Astrocyte of the cerebellum (primary cell): ENCODE measurements around the gene CBL.

Source experiments
- DNase-seq: peaks from one replicate; pipeline ENCODE4 v3.0.0-alpha.2; 2011; ENCODE audit warnings: low read depth
- H3K4me3 ChIP-seq: 2 replicates; pipeline ENCODE4 v1.5.1; 2011; ENCODE audit warnings: mild to moderate bottlenecking, low read depth, low read length, moderate library complexity
- CTCF ChIP-seq: IDR thresholded peaks from 2 replicates; pipeline ENCODE4 v1.5.1; 2012; ENCODE audit warnings: low read length, low read depth, moderate library complexity, mild to moderate bottlenecking; ENCODE audit errors: missing control alignments
- in situ Hi-C: cut with HindIII; loops from 2 replicates; pipeline ENCODE4 v1.10.0; 2017; ENCODE audit warnings: low sequenced_read_pairs

Gene CBL

DNA sequence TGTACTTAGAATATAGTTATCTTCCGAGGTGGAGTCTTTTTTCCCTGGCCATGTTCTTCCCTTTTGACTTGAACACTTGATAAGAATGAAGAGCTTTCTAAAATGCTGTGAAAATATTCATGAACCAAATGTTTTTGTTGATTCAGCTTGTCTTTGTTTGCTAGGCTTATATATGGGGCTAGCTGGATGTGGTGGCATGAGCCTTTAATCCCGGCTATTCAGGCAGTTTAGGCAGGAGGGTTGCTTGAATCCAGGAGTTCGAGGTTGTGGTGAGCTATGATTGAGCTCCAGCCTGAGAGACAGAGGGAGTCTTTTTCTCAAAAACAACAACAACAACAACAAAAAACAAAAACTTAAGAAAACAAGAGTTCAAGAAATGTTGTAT is 23.1 kb downstream of the CBL start:
- DNase-seq: no peak
- no peak overlapping the region for H3K4me3 ChIP-seq
- TF ChIP-seq CTCF: no peak
- in situ Hi-C loops: no loop called here

DNA sequence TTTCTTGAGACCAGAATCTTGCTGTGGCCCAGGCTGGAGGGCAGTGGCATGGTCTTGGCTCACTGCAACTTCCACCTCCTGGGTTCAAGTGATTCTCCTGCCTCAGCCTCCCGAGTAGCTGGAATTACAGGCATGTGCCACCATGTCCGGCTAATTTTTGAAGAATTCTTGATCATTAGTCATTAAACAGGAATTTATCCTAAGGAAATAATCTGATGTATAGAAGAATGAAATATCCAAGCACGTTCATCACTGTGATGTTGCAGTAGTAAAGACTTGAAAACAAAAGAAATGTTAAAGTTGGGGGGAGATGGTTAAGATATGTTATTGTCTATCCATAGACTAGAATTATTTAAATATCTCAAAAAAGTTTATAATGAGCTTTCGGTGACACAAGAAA is 23.6 kb downstream of the CBL start:
- DNase-seq: no peak
- in situ Hi-C loops: no loop called here
- no peak for TF ChIP-seq CTCF
- H3K4me3 ChIP-seq: no peak overlapping the region

GRCh38 chr11:119236490-119236889 is 30.4 kb downstream of the CBL start:
- in situ Hi-C loops: no loop called here
- no peak for TF ChIP-seq CTCF
- no peak overlapping the region for H3K4me3 ChIP-seq
- DNase-seq: no peak

DNA sequence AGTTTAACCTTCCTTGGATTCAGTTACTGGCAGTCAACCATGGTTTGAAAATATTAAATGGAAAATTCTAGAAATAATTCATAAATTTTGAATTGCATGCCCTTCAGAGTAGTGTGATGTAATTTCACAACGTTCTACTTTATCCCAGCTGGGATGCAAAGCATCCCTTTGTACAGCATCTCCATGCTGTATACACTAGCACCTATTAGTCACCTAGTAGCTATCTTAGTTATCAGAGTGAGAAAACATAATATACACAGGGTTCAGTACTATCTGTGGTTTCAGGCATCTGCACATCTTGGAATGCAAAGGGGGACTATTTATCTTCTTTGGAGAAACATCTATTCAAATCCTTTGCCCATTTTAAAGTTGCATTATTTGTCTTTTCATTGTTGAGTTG is 30.8 kb downstream of the CBL start:
- H3K4me3 ChIP-seq: no peak overlapping the region
- DNase-seq: no peak
- in situ Hi-C loops: no loop called here
- TF ChIP-seq CTCF: no peak

DNA sequence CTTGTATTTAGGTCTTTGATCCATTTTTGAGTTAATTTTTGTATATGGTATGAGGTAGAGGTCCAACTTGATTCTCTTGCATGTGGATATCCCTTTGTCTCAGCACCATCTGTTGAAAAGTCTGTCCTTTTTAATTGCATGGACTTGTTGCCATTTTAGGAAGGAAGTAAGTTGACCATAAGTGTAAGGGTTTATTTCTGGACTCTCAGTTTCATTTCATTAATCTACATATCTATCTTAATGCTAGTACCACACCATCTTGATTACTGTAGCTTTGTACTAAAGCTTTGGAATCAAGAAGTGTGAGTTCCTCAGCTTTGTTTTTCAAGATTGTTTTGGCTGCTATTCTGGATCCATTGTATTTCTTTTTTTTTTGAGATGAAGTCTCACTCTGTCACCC is 31.4 kb downstream of the CBL start:
- in situ Hi-C loops: no loop called here
- no peak for TF ChIP-seq CTCF
- DNase-seq: no peak
- no peak overlapping the region for H3K4me3 ChIP-seq

GRCh38 chr11:119248750-119249670 is 42.9 kb downstream of the CBL start:
- DNase-seq: no peak
- no peak overlapping the region for H3K4me3 ChIP-seq
- in situ Hi-C loops: no loop called here
- TF ChIP-seq CTCF: no peak
